K562 (cell line): Measurements from ENCODE around the gene WDR86. TPM values are rescaled to one million over a fixed set of nuclear protein-coding genes. Genes with fewer than 3 reads are reported as not detected.

Experiments used
- BMI1 ChIP-seq: fragments of 150-350 bp; IDR thresholded peaks from 2 replicates; pipeline ENCODE4 v1.6.1; 2014; ENCODE audit warnings: low read length
- CCAR2 ChIP-seq: fragments of 200-400 bp; formaldehyde crosslinking; IDR thresholded peaks from 2 replicates; pipeline ENCODE4 v1.6.1; 2017; ENCODE audit warnings: mild to moderate bottlenecking, low read depth, low read length
- CREM ChIP-seq: IDR thresholded peaks from 2 replicates; pipeline ENCODE4 v1.6.1; 2014; ENCODE audit warnings: antibody characterized with exemption, low read depth
- HMGN3 ChIP-seq: IDR thresholded peaks from 2 replicates; pipeline ENCODE4 v1.6.1; 2011; ENCODE audit warnings: borderline replicate concordance, low read depth, mild to moderate bottlenecking, mixed read lengths, low read length; ENCODE audit not compliant: insufficient read length; ENCODE audit errors: extremely low read depth
- HNRNPLL ChIP-seq: fragments of 200-400 bp; formaldehyde crosslinking; IDR thresholded peaks from 2 replicates; pipeline ENCODE4 v1.6.1; 2017; ENCODE audit warnings: low read length, low read depth, mild to moderate bottlenecking; ENCODE audit not compliant: poor library complexity, severe bottlenecking
- MCM5 ChIP-seq: fragments of 450-650 bp; IDR thresholded peaks from 2 replicates; pipeline ENCODE4 v1.6.1; 2016; ENCODE audit warnings: low read depth
- NFIX ChIP-seq: fragments of 250-450 bp; sonication (Bioruptor Pico); IDR thresholded peaks from 2 replicates; pipeline ENCODE4 v1.4.0; 2020; ENCODE audit warnings: low read depth, mild to moderate bottlenecking, moderate library complexity
- SMAD4 ChIP-seq: fragments of 250-450 bp; sonication (Bioruptor Pico); conservative IDR thresholded peaks from 2 replicates; pipeline ENCODE4 v1.8.0; 2021; ENCODE audit warnings: inconsistent platforms, mild to moderate bottlenecking, moderate library complexity
- YY1 ChIP-seq, 3 experiments: IDR thresholded peaks; 2 replicates each; pipeline ENCODE4 v1.6.1; 2011; ENCODE audit warnings: low read length in 2 of 3, mild to moderate bottlenecking in 2 of 3, moderate library complexity in 2 of 3, borderline replicate concordance in 1 of 3, control low read depth in 1 of 3, low read depth in 1 of 3; ENCODE audit not compliant: insufficient read depth in 3 of 3, insufficient replicate concordance in 2 of 3, control insufficient read depth in 1 of 3, insufficient read length in 1 of 3; ENCODE audit errors: extremely low read depth in 1 of 3
- ZFP36 ChIP-seq: fragments of 150-350 bp; IDR thresholded peaks from 2 replicates; pipeline ENCODE4 v1.6.1; 2018; ENCODE audit warnings: low read length, low read depth; ENCODE audit not compliant: partially characterized antibody
- polyA plus RNA-seq, 8 experiments: library from polyadenylated mRNA; depleted of rRNA in 4 of 8; stranded (reverse) in 5 of 8; unstranded in 3 of 8; fragments of >200 nt; fragmentation: Nextera tagmentation in 2 of 8; fragmentation: Illumina TruSeq in 1 of 8; extraction: Ambion mirVana in 2 of 8; extraction: Trizol in 1 of 8; gene quantifications; 2 replicates each; pipeline versions ENCODE4 v1.2.1 to v1.2.3, GENCODE V29; 2011 to 2014; ENCODE audit warnings: inconsistent platforms in 1 of 8, missing spikeins in 1 of 8
- total RNA-seq, 7 experiments: library from RNA; depleted of rRNA in 6 of 7; stranded (reverse); fragments of >200 nt in 6 of 7; fragmentation: Illumina TruSeq in 2 of 7; extraction: Trizol in 2 of 7; gene quantifications; 2 replicates each; pipeline versions ENCODE4 v1.2.1 to v1.2.3, GENCODE V29; 2011 to 2021; ENCODE audit warnings: low replicate concordance in 1 of 7
- TF ChIP-seq, protein P1 (sequence below): fragments of 250-450 bp; sonication (Bioruptor Pico); IDR thresholded peaks from 2 replicates; pipeline ENCODE4 v1.4.0; 2020; ENCODE audit warnings: mild to moderate bottlenecking, moderate library complexity
- TF ChIP-seq, protein P2 (sequence below): fragments of 250-450 bp; sonication (Bioruptor Pico); IDR thresholded peaks from 2 replicates; pipeline ENCODE4 v1.8.0; 2022; ENCODE audit warnings: moderate library complexity, mild to moderate bottlenecking, inconsistent platforms

WDR86 gene
- total and polyA plus RNA-seq, 9 of the 15 experiments (the other 6 are each of a cell fraction or from before 2014, with no cell fraction given): 0.24 TPM; not detected in 8

- TF ChIP-seq NFIX (CRISPR knock-in tag) (no peak), CCAR2 (no peak), YY1 (IDR thresholded peaks at IDR 0.05; ENCODE audit: borderline replicate concordance in 1 of 3, control insufficient read depth in 1 of 3, extremely low read depth in 1 of 3, insufficient read depth in 3 of 3, insufficient read length in 1 of 3, insufficient replicate concordance in 2 of 3, low read depth in 1 of 3, low read length in 2 of 3) (no peak), HMGN3 (no peak), CREM (no peak), MCM5 (no peak), HNRNPLL (no peak), SMAD4 (CRISPR knock-in tag) (no peak), ZFP36 (no peak), BMI1 (no peak)
- TF ChIP-seq, protein P1, sequence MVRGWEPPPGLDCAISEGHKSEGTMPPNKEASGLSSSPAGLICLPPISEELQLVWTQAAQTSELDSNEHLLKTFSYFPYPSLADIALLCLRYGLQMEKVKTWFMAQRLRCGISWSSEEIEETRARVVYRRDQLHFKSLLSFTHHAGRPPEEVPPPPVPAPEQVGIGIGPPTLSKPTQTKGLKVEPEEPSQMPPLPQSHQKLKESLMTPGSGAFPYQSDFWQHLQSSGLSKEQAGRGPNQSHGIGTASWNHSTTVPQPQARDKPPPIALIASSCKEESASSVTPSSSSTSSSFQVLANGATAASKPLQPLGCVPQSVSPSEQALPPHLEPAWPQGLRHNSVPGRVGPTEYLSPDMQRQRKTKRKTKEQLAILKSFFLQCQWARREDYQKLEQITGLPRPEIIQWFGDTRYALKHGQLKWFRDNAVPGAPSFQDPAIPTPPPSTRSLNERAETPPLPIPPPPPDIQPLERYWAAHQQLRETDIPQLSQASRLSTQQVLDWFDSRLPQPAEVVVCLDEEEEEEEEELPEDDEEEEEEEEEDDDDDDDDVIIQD (CRISPR knock-in tag): no peak
- TF ChIP-seq, protein P2, sequence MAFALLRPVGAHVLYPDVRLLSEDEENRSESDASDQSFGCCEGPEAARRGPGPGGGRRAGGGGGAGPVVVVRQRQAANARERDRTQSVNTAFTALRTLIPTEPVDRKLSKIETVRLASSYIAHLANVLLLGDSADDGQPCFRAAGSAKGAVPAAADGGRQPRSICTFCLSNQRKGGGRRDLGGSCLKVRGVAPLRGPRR (CRISPR knock-in tag): no peak
These were observed 46.9 kb upstream of the WDR86 start (continued) for GRCh38 chr7:151456782-151457181.
